Caco-2 (cell line): Measurements from ENCODE around the gene SALL3. TPM values are rescaled to one million over a fixed set of nuclear protein-coding genes. Genes with fewer than 3 reads are reported as not detected.

Source experiments
- Bru-seq: library from RNA; stranded (reverse); fragments of 400-500 nt; gene quantifications from one replicate; lab custom pipeline; 2021; lab: Mats Ljungman, UMichigan
- BruChase-seq, 2 experiments: library from RNA; stranded (reverse); fragments of 400-500 nt; gene quantifications; one replicate each; lab custom pipeline; 2021; lab: Mats Ljungman, UMichigan
- BruUV-seq: library from RNA; stranded (reverse); fragments of 400-500 nt; replicated peaks from 2 replicates; lab custom pipeline; 2021; lab: Mats Ljungman, UMichigan
- CTCF ChIA-PET: fragments of 300-600 bp; sonication (Branson Sonifier 250); formaldehyde crosslinking; loops from one replicate; lab custom pipeline; 2022; ENCODE audit warnings: antibody characterized with exemption; lab: Charles Lee
- POLR2A ChIA-PET: fragments of 300-600 bp; sonication (Branson Sonifier 250); formaldehyde crosslinking; loops from one replicate; lab custom pipeline; 2022; ENCODE audit warnings: antibody characterized with exemption; lab: Charles Lee
- DNase-seq, 2 experiments: peaks; one replicate each; pipeline versions ENCODE4 v3.0.0 to v3.0.0-alpha.2; 2020 to 2022
- H3K27me3 ChIP-seq: replicated peaks from 2 replicates; pipeline ENCODE4 v1.6.0; 2011; ENCODE audit warnings: low read length; ENCODE audit not compliant: control insufficient read depth, insufficient read depth
- H3K36me3 ChIP-seq: 2 replicates; pipeline ENCODE4 v1.5.1; 2011; ENCODE audit warnings: low read length; ENCODE audit not compliant: control insufficient read depth, insufficient read depth
- H3K4me1 ChIP-seq: fragments of 250-450 bp; sonication (Bioruptor Pico); 2 replicates; pipeline ENCODE4 v1.5.1; 2020; ENCODE audit warnings: mild to moderate bottlenecking
- H3K4me3 ChIP-seq: 2 replicates; pipeline ENCODE4 v1.5.1; 2011; ENCODE audit warnings: low read depth, mild to moderate bottlenecking, control low read depth, low read length
- H3K9me3 ChIP-seq: fragments of 250-450 bp; sonication (Bioruptor Pico); 2 replicates; pipeline ENCODE4 v1.5.1; 2020; ENCODE audit warnings: mild to moderate bottlenecking, moderate library complexity
- H3K27ac Mint-ChIP-seq: one replicate; pipeline ENCODE4 v1.8.0; 2022; ENCODE audit warnings: mixed read lengths; ENCODE audit not compliant: unreplicated experiment
- H3K27me3 Mint-ChIP-seq: one replicate; pipeline ENCODE4 v1.8.0; 2022; ENCODE audit warnings: mixed read lengths; ENCODE audit not compliant: insufficient read depth, unreplicated experiment
- H3K36me3 Mint-ChIP-seq: one replicate; pipeline ENCODE4 v1.8.0; 2022; ENCODE audit warnings: mild to moderate bottlenecking, mixed read lengths; ENCODE audit not compliant: insufficient read depth, unreplicated experiment
- H3K4me1 Mint-ChIP-seq: one replicate; pipeline ENCODE4 v1.8.0; 2022; ENCODE audit warnings: low read depth, mixed read lengths; ENCODE audit not compliant: unreplicated experiment
- H3K4me3 Mint-ChIP-seq: one replicate; pipeline ENCODE4 v1.8.0; 2022; ENCODE audit warnings: mild to moderate bottlenecking, moderate library complexity, mixed read lengths; ENCODE audit not compliant: unreplicated experiment
- H3K9me3 Mint-ChIP-seq: one replicate; pipeline ENCODE4 v1.8.0; 2022; ENCODE audit warnings: mixed read lengths; ENCODE audit not compliant: unreplicated experiment
- intact Hi-C: fragments of 100-400 bp; cut with micrococcal nuclease; formaldehyde crosslinking; loops from one replicate; pipeline ENCODE4 v1.10.0; 2022; ENCODE audit not compliant: unreplicated experiment
- long read RNA-seq: library from polyadenylated mRNA; stranded (forward); transcript quantifications from one replicate; pipeline ENCODE4 v2.0.0, GENCODE V29; 2022
- total RNA-seq: library from RNA; stranded (reverse); gene quantifications from 2 replicates; pipeline ENCODE4 v1.2.3, GENCODE V29; 2022
- TF ChIP-seq, protein P1 (sequence below), 2 experiments: fragments of 200-600 bp in 1 of 2; IDR thresholded peaks; 1 replicate in 1 of 2; 2 replicates in 1 of 2; pipeline versions ENCODE4 v1.5.1 to v1.8.0; 2011 to 2022; ENCODE audit warnings: antibody characterized with exemption in 1 of 2, control low read depth in 1 of 2, inconsistent platforms in 1 of 2, low read depth in 1 of 2, low read length in 1 of 2, mild to moderate bottlenecking in 1 of 2, moderate library complexity in 1 of 2; ENCODE audit not compliant: insufficient read depth in 1 of 2, severe bottlenecking in 1 of 2, unreplicated experiment in 1 of 2

Gene SALL3
- total RNA-seq (not detected in 2 replicates), Bru-seq, nascent RNA (not detected), BruChase-seq, experiment 1, labeled RNA remaining after a 2-hour chase (not detected), BruChase-seq, experiment 2, labeled RNA remaining after a 6-hour chase (not detected)
- long read RNA-seq = 0 reads

DNA sequence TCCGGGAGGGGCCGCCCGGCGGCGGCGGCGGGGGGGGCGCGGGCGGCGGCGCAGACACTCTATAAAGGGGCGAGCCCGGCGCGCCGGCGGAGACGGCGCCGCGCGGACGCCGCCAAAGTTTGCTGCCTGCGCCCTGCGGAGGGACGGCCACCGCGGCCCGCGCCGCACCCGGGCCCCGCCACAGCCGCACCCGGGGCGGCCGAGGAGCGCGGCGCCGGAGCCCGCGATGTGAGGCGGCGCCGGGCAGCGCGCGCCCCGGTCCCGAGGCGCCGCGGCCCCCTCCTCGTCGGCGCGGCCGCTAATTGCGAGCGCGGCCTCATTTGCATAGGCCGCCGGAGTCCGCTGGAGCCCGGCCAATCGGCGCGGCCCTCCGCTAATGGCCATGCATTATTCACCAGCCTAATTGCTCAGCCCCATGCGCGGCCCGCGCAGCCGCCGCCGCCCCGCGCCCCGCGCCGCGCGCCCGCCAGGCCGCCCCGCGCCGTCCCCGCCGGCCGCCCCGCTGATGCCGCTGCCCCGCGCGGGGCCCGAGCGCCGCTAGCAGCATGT, at the start of gene SALL3:
SALL3 (plus strand) TSS at position 89 of the 549 bp plus-strand sequence; CDS start at position 546, 457 bp downstream.
- Histone ChIP-seq H3K4me3 (no peak within 1 kb of the TSS), H3K27me3 (no peaks in the 10 kb centered on the region), H3K4me1 (no peaks in the 10 kb centered on the region), H3K36me3 (no peaks in the 10 kb centered on the region), H3K9me3 (no peaks in the 10 kb centered on the region)
- ChIA-PET CTCF (no interaction called here), POLR2A (no interaction called here)
- intact Hi-C loops = loop anchor here (5.0 kb wide), 1 partner anchor 903 kb away; no protein-coding TSS in a partner anchor
- TF ChIP-seq, protein P1, sequence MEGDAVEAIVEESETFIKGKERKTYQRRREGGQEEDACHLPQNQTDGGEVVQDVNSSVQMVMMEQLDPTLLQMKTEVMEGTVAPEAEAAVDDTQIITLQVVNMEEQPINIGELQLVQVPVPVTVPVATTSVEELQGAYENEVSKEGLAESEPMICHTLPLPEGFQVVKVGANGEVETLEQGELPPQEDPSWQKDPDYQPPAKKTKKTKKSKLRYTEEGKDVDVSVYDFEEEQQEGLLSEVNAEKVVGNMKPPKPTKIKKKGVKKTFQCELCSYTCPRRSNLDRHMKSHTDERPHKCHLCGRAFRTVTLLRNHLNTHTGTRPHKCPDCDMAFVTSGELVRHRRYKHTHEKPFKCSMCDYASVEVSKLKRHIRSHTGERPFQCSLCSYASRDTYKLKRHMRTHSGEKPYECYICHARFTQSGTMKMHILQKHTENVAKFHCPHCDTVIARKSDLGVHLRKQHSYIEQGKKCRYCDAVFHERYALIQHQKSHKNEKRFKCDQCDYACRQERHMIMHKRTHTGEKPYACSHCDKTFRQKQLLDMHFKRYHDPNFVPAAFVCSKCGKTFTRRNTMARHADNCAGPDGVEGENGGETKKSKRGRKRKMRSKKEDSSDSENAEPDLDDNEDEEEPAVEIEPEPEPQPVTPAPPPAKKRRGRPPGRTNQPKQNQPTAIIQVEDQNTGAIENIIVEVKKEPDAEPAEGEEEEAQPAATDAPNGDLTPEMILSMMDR (IDR thresholded peaks at IDR 0.05; ENCODE audit: insufficient read depth in 1 of 2, low read depth in 1 of 2, low read length in 1 of 2, severe bottlenecking in 1 of 2, unreplicated experiment in 1 of 2) = no peak
- no peaks in the 10 kb centered on the region for H3K36me3 Mint-ChIP-seq
- no peak within 1 kb of the TSS for H3K27ac Mint-ChIP-seq
- no TSS peak for BruUV-seq
- no peaks in the 10 kb centered on the region for H3K27me3 Mint-ChIP-seq
- H3K4me1 Mint-ChIP-seq = no peaks in the 10 kb centered on the region
- H3K4me3 Mint-ChIP-seq = no peak within 1 kb of the TSS
- no peaks in the 10 kb centered on the region for H3K9me3 Mint-ChIP-seq
- DNase-seq = no peak

DNA sequence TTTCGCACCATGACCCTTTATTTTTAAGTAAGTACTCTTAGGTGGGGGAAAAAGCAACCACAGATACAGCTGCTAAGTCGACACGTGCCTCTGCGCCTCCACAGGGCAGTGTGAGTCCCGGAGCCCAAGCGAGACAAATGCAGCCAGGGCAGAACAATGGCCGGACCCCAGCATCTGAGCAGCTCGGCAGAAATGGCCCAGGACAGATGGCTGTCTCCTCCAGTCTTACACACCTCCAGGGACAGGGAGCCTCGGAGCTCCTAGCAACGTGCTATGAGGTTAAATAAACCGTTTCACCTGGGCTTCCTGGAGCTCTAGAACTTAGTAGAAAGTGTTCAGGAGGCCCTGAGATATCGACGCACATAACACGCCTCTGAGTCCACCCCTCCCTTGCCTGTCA, 47.3 kb upstream of the SALL3 start:
- H3K27me3 ChIP-seq = no peaks in the 10 kb centered on the region
- ChIA-PET POLR2A (no interaction called here), CTCF (no interaction called here)
- no peak overlapping the region for H3K4me3 Mint-ChIP-seq
- H3K36me3 Mint-ChIP-seq = no peaks in the 10 kb centered on the region
- TF ChIP-seq, protein P1 (IDR thresholded peaks at IDR 0.05; ENCODE audit: insufficient read depth in 1 of 2, low read depth in 1 of 2, low read length in 1 of 2, severe bottlenecking in 1 of 2, unreplicated experiment in 1 of 2) = no peak
- peaks cover 6% of the 10 kb centered on the region for H3K27me3 Mint-ChIP-seq
- H3K4me1 ChIP-seq = no peaks in the 10 kb centered on the region
- H3K9me3 ChIP-seq = no peaks in the 10 kb centered on the region
- intact Hi-C loops = no loop called here
- DNase-seq = no peak
- no TSS peak for BruUV-seq
- H3K36me3 ChIP-seq = no peaks in the 10 kb centered on the region
- H3K4me1 Mint-ChIP-seq = no peaks in the 10 kb centered on the region
- no peak overlapping the region for H3K27ac Mint-ChIP-seq
- H3K4me3 ChIP-seq = no peak overlapping the region
- H3K9me3 Mint-ChIP-seq = no peaks in the 10 kb centered on the region

DNA sequence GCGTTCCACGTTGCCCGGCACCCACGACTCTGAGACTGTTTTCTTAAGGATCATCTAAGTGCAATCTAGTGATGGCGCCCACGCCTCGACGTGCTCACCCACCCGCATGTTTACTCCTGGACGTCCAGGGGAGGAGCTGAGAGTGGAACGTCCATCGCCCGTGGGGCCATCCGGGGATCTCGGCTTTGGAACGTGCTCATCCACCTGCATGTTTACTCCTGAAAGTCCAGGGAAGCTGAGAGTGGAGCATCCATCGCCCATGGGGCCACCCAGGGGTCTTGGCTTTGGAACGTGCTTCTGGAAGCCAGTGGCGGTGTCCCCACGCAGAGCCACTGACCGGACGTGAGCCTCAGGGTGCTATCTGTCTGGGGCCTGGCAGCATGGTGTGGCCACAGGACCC, 45.6 kb upstream of the SALL3 start:
- BruUV-seq = no TSS peak

More for the DNA sequence above, 45.6 kb upstream of the SALL3 start:
- intact Hi-C loops = no loop called here
- H3K27me3 ChIP-seq = no peaks in the 10 kb centered on the region
- Mint-ChIP-seq H3K36me3 (no peaks in the 10 kb centered on the region), H3K27me3 (peaks cover 6% of the 10 kb centered on the region), H3K4me1 (no peaks in the 10 kb centered on the region), H3K27ac (no peak overlapping the region), H3K4me3 (no peak overlapping the region), H3K9me3 (no peaks in the 10 kb centered on the region)
- no peak overlapping the region for H3K4me3 ChIP-seq
- H3K36me3 ChIP-seq = no peaks in the 10 kb centered on the region
- no peaks in the 10 kb centered on the region for H3K9me3 ChIP-seq
- ChIA-PET CTCF (no interaction called here), POLR2A (no interaction called here)
- TF ChIP-seq, protein P1 (IDR thresholded peaks at IDR 0.05; ENCODE audit: insufficient read depth in 1 of 2, low read depth in 1 of 2, low read length in 1 of 2, severe bottlenecking in 1 of 2, unreplicated experiment in 1 of 2) = no peak
- H3K4me1 ChIP-seq = no peaks in the 10 kb centered on the region
- DNase-seq = no peak
